8988T (cell line): ENCODE measurements around the gene CCDC106.

Experiments
- DNase-seq: peaks from one replicate; pipeline ENCODE4 v3.0.0; 2011

The CCDC106 gene

GRCh38 chr19:55671054-55671378 is 23.0 kb downstream of the CCDC106 start:
- no peak for DNase-seq

DNA sequence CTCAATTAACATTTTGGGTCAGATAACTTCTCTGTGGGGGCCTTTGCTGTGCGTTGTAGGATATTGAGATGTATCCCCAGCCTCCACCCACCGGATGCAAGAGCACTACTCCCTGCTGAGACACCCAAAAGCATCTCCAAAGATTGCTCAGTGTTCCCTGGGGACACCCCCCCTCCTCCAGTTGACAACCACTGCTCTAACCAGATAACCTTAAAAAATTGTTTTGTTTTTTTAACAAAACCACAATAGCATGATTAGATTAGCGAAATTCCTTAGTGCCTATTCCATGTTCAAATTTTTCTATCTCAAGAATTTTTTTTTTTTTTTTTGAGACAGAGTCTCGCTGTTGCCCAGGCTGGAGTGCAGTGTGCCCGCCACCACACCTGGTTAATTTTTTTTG is 24.4 kb downstream of the CCDC106 start:
- DNase-seq = no peak

DNA sequence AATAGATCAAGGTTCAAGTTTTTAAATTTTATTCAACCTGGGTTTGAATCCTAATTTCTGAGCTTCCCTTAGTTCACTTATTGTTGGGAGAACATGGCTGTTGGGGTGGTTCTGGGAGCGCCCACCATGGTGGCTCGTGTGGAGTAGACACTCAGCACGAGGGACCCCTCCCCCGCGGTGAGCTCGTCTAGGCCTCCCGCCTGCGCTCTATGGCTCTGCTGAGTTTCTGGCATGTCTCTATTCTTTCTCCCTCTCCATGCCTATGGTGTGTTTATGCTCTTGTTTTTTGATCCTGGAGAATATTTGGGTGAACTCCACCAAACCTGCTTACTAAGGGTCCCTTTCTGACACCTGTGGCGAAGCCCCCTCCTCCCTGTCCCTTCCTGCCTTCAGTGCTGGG is 25.5 kb downstream of the CCDC106 start:
- no peak for DNase-seq

DNA sequence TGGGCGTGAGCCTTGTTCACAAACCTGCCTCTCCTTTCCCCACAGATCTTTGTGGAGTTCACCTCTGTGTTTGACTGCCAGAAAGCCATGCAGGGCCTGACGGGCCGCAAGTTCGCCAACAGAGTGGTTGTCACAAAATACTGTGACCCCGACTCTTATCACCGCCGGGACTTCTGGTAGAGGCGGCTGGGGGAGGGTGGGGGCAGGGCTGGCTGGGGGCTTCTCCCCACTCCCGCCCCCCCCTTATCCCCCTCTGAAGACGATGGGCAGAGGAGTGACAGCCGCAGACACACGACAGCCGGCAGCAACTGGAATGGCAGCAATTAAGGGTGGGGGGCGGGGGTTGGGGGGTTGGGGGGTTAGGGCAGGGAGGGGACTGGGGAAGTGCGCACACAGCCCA is 25.9 kb downstream of the CCDC106 start:
- no peak for DNase-seq

DNA sequence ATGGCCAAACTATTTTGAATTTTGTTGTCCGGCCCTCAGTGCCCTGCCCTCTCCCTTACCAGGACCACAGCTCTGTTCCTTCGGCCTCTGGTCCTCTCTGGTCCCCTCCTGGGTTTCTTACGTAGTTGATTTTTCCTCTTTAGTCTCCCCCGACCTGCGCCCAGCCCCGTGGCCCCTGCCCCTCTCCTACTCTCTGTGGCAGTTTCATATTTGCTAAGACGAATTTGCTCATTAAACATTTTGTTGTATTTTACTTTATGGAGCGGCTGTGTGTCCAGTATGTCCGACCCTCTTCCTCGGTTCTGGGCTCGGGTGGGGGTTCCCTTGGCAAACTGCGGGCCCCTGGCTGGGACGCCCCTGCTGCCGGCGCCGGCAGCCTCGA is 26.4 kb downstream of the CCDC106 start:
- DNase-seq = no peak

GRCh38 chr19:55674841-55675660 is 27.0 kb downstream of the CCDC106 start, which contains the start of gene EPN1:
Gene EPN1, plus strand, starts transcription at chr19:55675226. Its CDS starts 3,402 bp downstream, at chr19:55678628.
- peak; percentile 92 for DNase-seq

DNA sequence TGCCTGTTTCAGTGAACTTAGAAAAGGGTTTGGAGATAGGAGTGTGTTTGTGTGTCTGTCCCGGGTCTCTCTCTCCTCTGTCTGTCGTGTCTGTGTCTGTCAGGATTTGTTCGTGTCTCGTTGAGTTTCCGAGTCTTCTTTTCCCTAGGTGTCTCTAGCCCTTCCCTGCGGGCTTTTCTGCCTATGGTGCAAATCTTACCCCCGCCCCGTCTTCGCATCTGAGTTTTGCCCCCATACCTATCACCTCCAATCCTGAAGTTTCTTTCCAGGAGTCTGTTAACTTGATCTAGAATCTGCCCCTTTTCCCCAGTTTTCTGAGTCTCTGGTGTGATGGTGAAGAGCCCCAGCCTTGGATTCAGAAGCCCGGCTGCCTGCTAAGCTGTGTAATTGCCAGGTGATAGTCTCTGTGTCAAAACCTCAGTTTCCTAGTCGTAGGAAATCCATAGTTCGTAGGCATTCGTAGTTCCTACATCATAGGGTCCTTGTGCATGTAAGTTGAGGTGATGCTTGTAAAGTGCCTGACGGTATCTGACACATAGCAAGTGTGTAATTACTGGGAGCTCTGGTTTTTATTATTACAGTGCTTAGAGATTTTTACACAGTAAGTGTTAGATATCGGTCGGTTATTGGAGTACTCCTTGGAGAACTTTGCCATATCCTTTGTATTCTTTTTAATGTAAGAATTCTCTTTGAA is 27.8 kb downstream of the CCDC106 start:
- DNase-seq = no peak

- no peak for DNase-seq
These were observed 28.4 kb downstream of the CCDC106 start for GRCh38 chr19:55676383-55676782.

- no peak for DNase-seq
These were observed 29.0 kb downstream of the CCDC106 start for GRCh38 chr19:55676889-55677505.

DNA sequence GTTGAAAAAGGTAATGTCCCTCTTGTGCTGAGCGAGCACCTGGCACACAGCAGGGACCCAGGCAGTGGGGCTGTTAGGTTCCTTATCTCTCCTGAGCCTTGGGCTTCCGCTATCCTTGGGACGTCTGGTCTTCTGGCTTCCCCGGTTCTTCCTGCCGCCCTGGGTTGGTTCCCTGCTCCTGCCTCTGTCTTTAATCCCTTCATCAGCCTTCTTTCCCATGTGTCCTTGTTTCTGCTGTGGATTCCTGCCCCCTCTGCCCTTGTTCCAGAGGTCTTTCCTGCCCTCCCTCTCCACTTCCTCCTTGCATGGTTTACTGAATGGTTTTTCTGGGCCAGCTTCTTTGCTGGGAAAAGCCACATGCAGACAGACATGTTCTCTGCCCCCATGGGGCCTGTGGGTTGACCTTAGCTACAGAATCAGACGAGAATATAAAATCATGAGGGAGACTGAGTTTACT is 29.6 kb downstream of the CCDC106 start:
- DNase-seq = no peak

- no peak for DNase-seq
These were observed 30.2 kb downstream of the CCDC106 start for GRCh38 chr19:55678121-55678671.

GRCh38 chr19:55679343-55680257 is 31.6 kb downstream of the CCDC106 start:
- no peak for DNase-seq

DNA sequence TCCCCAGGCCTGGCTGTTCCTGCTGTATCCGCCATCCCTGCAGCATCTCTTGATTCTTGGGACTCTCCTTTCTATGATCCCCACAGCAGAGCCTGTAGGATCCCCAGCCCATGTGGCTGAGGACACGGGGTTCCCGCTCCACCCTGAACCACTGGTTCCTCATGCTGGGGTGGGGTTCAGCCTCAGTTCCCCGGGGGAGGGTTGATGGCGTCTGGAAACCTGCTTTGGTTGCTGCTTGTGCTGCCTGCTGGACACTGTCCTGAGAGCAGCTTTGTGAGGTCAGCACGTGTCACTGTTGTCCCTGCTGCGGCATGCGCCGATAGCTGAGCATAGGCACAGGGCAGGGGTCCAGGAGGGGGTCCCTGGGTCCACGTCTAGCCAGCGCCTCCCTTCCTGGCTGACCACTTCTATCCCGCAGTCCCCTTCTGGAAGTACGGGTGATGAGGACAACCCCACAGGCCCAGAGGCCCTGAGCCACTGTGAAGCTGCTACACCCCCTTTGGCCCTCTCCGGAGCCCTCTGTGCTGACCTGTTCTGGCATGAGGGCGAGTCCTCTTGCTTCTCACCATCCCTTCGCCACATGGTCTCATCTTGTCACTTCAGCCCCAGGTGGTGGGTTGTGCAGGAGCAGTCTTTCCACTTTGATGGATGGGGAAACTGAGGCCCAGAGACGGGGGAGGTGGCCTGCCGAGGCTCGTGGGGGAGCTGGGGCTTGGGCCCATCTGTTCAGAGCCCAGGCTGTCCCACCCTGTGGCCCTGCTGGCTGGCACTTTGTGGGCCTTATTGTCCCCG is 32.5 kb downstream of the CCDC106 start:
- no peak for DNase-seq

- no peak for DNase-seq
These were observed 33.4 kb downstream of the CCDC106 start for GRCh38 chr19:55681131-55682092.

GRCh38 chr19:55683449-55684261 is 35.6 kb downstream of the CCDC106 start:
- no peak for DNase-seq

GRCh38 chr19:55684946-55685681 is 37.1 kb downstream of the CCDC106 start:
- DNase-seq = no peak

GRCh38 chr19:55685776-55686175 is 37.8 kb downstream of the CCDC106 start:
- DNase-seq = no peak

DNA sequence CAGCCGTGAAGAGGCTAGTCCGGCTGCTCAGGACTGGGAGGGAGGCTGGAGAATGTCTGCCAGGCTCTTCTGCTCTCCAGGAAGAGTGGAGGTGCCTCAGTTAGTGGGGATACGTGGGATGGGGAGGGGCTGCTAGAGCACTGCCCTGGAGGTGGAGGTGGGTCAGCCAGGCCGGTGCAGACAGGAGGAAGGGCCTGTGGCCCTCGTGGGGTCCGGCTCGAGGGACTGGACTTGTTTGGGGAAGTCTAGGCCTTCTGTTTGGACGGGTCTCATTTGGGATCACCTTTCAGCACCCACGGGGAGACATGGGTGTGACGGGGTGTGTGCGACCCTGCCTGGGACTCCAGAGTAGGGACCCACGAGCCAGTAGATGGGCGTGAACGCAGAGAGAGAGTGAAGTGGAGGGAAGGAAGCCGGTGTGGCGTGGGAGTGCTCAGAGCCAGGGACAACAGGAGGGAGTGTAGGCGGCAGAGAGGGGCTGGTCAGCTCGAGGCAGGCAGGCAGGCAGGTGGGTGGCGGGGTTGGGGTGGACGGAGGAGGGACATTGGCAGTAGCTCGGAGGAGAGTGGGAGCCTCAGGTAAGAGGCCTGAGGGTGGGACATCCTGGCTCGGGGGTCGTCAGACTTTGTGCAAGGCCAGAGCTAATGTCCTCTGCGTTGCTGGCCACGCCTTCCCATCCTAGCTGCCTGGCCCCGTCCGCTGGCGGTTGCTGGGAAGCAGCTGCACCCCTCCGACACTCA is 38.5 kb downstream of the CCDC106 start:
- no peak for DNase-seq
